ENCODE measurements around the gene CCSER1.

GRCh38 chr4:91288702-91289311 is 1161.6 kb downstream of the CCSER1 start:
- TF ChIP-seq CTCF (IDR thresholded peaks at IDR 0.05 in 8 of 11, conservative IDR thresholded peaks at IDR 0.05 in 3 of 11): no peak
- TF ChIP-seq POLR2A (IDR thresholded peaks at IDR 0.05): no peak
- TF ChIP-seq POLR2AphosphoS5 (IDR thresholded peaks at IDR 0.05): no peak
